Measurements from ENCODE around the gene NOTO.
"Not testable (repeated sequence)": the region's sequence is repeated elsewhere in the genome, so short reads cannot be mapped to it uniquely, and the experiment has no call there.

Gene NOTO, protein sequence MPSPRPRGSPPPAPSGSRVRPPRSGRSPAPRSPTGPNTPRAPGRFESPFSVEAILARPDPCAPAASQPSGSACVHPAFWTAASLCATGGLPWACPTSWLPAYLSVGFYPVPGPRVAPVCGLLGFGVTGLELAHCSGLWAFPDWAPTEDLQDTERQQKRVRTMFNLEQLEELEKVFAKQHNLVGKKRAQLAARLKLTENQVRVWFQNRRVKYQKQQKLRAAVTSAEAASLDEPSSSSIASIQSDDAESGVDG

GRCh38 chr2:73202156-73203054 lies at the start of gene NOTO:
Gene NOTO (plus strand): TSS chr2:73202574. CDS start chr2:73202667, 93 bp downstream.
- no peak for DNase-seq

DNA sequence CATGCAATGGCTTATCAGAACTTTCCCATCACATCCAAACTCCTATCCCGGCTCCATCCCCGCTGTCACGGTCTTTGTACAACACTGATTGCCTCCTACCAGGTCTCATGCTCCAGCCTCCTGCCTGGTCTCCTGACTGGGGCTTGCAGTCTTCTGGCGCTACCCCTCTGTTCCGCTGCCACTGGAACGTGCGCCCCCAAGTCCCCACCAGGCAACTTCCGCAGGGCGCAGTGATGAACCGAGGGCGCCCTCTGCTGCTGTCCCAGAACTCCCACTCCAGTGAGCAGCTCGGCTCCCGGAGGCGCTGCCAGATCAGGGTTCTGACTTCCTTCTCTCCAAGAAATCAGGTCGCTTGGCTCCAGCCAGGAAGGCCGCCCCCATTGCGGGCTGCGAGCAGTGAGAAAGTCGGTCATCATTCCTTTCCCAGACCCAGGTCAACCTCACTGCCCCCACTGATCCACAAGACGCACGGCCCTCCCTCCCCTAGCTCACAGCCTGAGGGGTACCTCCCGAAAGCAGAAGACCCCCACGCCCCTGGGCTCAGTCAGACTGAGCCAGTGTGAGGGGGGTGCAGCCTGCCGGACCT lies 45.7 kb upstream of the NOTO start:
- DNase-seq: peak; percentile 45

- no peak for DNase-seq
Observed at GRCh38 chr2:73162856-73163391, 39.5 kb upstream of the NOTO start.

GRCh38 chr2:73163483-73164367 lies 38.6 kb upstream of the NOTO start:
- DNase-seq: peak; percentile 68

GRCh38 chr2:73165978-73166377 lies 36.4 kb upstream of the NOTO start:
- not testable (repeated sequence) for DNase-seq

- not testable (repeated sequence) for DNase-seq
Observed at GRCh38 chr2:73166813-73167212, 35.6 kb upstream of the NOTO start.

GRCh38 chr2:73168348-73168747 lies 34.0 kb upstream of the NOTO start:
- DNase-seq: not testable (repeated sequence)

GRCh38 chr2:73170341-73170740 lies 32.0 kb upstream of the NOTO start:
- not testable (repeated sequence) for DNase-seq

GRCh38 chr2:73172963-73173362 lies 29.4 kb upstream of the NOTO start:
- no peak for DNase-seq

DNA sequence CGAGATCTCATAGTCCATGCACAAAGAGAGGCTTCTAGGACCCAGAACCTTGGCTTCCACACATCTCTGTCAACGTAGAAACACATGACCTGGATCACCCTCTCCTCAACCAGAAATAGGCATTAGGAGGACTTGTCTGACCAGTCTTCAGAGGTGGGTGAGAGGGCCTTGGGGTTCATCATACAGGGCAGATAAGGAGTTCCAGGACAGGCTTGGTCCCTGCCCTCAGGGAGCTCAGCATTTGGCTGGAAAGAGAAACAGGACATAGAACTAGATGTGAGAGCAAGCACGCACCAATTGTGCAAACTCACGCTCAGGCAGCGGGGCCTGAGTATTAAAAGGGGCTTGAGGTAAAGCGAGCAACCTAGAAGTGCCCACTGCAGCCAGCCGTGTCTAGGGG lies 28.6 kb upstream of the NOTO start:
- DNase-seq: no peak

DNA sequence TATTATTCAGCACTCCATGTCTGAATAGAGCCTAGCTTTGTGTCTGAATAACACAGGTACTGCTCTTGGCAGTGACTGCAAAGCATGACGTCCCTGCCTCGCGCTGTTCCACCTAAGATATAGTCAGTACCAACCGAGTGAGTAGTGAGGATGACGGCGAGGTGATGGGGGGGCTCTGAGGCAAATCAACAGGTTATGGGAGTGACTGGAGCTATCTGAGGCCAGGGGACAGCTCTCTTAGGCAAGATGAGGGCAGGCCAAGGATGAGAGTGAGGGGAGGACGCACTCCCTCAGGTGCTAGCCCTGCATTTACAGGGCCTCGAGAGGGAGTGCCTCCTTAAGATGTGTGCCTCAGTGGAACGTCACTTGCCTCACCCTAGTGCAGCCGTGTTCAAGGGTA lies 28.1 kb upstream of the NOTO start:
- no peak for DNase-seq

DNA sequence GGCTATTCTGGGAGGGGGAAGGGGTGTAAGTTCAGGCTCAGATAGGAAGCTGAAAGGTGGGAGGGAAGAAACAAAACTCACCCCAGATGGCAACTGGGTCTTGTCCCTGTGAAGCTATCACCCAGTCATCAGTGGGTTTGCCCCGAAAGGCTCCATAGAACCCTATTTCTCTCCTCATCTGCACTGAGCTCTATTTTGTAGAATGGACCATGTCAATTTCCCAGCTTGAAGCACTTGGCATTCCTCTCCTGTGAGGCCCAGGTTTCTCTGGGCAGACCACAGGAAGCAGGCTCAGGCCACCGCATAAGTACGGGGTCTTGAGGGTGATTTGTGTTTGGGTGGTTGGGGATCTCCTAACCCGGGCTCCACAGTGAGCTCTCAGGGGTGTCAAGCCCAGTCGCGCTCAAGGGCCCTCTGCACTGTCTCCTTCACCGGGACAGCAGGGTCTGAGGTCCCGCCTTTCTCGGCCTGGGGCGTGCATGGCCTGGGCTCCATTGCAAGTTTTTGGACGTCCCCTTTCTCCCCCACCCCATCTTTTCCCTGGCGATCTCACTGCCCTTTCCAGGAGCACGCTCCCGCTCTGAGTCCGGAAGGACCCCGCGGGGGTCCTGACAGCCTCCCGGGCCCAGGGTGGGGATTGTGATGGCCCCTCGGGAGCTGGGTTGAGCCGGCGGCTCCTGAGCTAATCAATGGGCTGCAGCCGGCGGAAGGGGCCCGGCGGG lies 27.3 kb upstream of the NOTO start:
- DNase-seq: no peak

DNA sequence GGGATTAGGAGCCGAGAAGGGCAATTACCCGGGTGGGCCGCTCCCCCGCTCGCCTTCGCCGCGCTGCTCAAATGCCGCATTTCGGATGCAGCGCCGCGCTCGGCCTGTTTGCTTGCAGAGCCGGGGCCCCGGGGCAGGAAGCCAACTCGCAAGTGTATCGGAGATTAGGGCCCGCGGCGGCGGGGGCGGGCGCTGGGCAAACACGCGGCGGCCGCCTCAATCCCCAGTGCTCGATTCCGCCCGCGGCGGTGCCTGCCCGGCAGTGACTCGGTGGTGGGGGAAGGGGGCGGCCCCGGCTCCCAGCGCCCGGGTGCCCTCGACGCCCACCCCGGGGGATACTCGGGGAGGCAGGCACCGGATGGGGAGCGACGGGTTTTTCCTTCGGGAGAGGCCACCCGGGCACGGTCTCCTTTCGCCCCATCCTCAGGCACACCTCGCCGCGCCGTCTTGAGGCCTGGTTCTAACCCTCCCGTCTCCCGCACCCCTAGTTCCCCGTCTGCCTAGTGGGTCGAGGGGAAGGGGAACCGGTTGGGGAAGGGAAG lies 26.6 kb upstream of the NOTO start:
- DNase-seq: peak; percentile 72

DNA sequence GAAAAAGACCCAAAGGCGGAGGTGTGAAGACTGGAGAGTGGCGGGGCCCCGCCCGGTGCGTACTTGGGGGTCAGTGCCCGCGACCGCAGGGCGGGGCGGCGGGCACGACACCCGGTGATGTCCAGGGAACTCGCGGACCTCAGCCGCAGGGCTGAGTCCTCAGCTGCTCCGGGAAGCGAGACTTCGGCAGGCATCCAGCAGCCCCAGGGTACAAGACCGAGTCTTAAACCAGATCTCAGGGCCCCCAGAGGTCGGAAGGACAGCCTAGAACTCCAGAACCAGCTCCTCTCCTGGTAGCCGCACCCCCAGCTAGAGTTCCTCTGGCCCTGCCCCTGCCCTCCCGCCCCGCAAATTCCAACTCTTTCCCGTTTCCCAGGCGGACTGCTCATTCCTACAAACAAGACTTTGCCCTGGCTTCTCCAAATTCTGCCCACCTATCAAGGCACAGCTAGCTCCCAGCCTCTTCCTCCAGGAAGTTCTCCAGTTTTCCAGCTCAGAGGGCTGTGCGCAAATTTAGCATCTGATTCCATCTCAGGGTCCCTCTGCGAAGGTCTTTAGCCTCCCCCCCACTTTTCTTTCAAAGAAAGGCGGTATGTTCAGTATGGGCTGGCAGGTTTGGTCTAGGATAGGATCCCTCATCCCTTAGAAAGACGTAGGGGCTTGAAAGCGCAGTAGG lies 26.0 kb upstream of the NOTO start:
- no peak for DNase-seq

DNA sequence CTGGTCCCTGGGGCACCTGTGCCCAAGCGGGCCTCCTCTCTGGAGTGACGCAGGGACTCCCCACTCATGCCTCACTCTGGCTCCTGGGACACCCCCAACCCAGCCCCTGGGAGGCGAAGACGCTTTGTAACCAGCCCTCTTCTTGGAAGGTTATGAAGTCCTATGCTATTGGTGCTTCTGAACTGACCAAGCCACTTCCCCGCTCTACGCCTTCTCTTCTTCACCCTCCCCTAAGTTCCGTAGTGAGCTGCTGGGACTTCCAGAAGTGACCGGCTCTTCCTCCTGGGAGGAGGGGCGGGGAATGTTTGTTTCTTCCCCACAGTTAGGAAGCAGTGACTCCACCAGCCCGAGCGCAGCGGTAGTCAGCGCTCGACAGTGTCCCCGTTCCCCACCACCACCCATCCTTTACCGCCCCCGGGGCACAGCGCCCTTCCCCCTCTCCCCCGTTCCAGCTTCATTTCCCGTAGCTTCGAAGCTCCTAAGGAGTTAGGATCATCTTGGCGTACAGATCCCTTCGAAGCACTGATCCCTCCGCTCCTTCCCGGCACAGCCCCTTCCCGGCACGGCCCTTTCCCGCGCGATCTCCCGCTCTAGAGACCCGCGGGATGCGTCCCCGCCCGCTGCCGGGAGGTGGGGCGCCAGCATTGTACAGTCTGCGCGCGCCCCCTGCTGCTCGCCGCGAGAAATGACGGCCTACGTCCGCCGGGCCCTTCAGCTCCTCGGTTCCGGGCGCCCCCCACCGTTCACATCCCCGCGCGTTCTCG lies 25.3 kb upstream of the NOTO start:
- DNase-seq: peak; percentile 92

- DNase-seq: no peak
Observed at GRCh38 chr2:73177645-73178255, 24.6 kb upstream of the NOTO start.

DNA sequence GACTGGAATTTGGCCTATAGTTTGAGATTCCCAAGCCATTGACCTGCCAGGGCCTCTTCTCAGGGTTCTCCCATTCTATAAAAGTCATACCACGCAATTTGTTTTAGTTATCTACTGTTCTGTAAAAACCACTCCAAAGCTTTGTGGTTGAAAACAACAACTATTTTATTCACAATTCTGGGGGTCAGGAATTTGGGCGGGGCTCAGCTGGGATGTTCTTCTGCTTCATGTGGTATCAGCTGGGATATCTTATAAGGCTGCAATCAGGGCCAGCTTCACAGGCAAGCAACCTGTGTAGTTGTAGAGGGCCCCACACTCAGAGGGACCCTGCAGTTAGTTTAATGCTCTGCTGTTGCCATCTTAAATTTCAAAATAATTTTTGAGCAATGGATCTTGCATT lies 16.4 kb upstream of the NOTO start:
- DNase-seq: no peak

GRCh38 chr2:73187549-73187948 lies 14.8 kb upstream of the NOTO start:
- DNase-seq: no peak

- no peak for DNase-seq
Observed at GRCh38 chr2:73197579-73197978, 4.8 kb upstream of the NOTO start.

GRCh38 chr2:73200281-73200680 lies 2.1 kb upstream of the NOTO start:
- DNase-seq: not testable (repeated sequence)
